GM21576 (cell line): ENCODE measurements around the gene MYORG.
A peak's percentile ranks its signal among the peaks of the same experiment; 100 is the strongest.

Experiments used
- ATAC-seq: cut with Tn5 transposase; IDR thresholded peaks from one replicate; pipeline ENCODE4 v1.9.1; 2021; ENCODE audit warnings: mild to moderate bottlenecking, moderate library complexity; ENCODE audit not compliant: unreplicated experiment

The MYORG gene

GRCh38 chr9:34335376-34335775 lies 41.3 kb downstream of the MYORG start:
- no peak for ATAC-seq

DNA sequence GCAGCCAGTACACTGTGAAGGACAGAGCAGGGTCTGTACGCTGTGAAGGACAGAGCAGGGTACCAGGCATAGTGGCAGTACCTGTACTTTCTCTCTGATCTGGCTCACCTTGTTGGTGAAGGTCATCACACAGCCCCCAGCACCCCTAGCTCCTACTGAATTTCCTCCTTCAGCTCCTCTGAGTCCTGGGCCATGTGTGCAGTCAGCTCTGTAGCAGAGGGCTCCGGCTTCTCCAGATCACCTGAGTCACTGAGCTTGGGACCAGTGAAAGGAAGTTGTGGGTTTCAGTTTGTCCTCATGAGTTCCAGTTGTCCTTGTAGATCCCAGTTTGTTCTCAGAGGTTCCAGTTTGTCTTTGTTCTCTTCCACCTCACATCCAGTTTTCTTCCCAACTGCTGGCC lies 41.8 kb downstream of the MYORG start:
- no peak for ATAC-seq

DNA sequence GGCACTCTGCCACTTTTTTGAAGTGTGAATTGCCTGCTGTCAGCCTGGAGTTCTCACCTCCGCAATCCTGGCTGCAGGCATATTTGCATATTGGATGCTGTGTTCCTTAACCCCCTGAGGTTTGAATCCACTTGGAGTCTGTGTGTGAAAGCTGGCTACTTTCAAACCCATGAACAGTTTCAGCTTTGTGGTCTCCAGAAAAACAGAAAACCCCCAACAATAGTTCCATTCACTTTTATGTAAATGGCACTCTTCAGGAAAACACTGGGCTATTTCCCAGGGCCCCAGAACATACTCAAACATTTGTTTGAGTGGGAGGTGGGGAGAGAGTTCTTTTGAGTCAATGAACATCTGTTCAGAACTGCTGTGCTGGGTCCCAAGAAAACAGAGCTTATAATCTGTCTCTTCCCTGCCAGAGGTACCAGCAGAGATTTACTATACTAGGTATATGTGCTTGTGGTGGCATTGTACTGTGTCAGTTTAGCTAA lies 42.3 kb downstream of the MYORG start:
- no peak for ATAC-seq

GRCh38 chr9:34333836-34334235 lies 42.9 kb downstream of the MYORG start:
- no peak for ATAC-seq

DNA sequence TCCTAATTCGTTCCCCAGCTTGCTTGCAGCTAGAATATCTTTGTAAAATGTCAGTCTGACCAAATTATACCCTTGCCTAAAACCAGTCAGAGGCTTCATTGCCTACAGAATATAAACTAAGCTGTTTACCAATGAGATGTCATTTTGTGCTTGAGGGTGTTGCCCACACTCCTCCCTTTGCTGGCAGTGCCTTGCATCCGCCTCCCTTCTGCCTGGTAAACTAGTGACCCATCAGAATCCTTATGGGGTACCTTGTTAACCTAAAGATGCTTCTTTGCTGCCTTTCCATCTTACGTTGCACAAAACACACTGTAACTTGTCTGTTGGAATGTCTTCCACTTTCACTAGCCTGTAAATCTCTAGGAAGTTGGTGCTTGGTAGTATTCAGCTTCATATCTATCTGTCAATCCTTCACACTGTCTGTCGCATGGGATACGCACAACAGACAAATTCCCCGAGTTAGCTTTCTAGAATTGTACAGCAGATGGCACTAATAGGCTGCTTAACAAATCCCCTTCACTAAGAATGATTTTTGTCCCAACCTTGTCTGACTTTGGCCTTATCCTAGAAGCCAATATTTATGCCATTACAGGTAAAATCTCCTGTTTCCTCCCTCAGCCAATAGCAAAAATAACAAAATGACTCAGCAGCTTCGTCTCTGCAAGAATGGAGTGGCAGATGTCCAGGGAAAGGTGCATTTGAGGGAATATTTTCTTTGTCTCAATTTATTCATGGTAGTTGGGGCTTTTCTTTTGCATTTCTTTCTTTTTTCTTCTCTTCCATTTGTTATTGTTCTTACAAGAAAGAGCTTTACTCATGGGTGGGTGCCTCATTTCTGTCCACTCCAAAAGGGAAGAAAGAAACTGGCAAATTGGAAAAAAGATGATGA lies 44.4 kb downstream of the MYORG start:
- ATAC-seq = no peak

- no peak for ATAC-seq
These were observed 45.5 kb downstream of the MYORG start for GRCh38 chr9:34331196-34331595.

DNA sequence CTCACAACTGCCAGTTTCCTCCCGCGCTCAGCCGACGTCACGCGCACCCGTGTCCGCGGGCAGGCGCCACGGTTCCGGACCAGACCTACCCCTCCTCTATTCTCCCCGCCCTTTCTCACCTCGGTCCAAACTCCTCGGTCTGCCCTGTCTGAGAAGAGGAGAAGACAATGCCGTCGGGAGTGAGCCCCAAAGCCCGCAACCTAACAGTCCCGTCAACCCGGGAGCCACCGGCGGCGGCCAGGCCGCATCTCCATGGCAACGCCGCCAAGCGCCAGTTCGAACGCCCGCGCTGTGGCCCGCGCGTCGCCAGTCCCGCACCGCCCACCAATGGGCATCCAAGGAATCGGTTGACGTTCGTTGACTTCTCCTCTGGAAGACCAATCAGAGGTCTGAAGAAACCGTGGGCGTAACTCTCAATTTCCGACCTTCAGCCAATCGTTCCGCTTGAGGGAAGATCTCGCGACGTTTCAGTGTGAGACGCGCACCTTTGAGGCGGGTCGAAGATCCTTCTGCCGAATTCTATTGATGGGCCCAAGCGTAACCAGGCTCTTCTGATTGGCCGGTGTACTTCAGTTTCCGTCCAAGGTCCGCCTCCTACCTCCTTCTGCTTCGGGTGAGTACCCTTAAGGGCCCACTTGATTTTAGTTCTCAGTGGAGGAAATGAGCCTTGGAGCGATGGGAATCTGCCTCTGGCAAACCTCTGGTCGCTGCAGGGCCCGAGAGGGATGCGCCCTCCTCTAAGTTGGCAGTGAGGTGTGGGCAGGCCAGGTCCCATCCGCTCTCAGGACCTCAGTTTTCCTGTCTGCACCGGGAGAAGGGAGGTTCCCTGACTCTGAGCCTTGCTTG lies 47.5 kb downstream of the MYORG start, which contains the start of the genes KIF24 and NUDT2:
TSS of gene KIF24 (minus strand) at position 282 of the 846 bp plus-strand sequence. CDS start 17,922 bp downstream, outside the sequence.
TSS of gene NUDT2 (plus strand) at position 583 of the 846 bp plus-strand sequence. CDS start 9,471 bp downstream, outside the sequence.
- peak; percentile 93 for ATAC-seq

- peak; percentile 2 for ATAC-seq
These were observed 48.2 kb downstream of the MYORG start for GRCh38 chr9:34328500-34328986.

GRCh38 chr9:34326690-34327089 lies 50.0 kb downstream of the MYORG start:
- no peak for ATAC-seq

DNA sequence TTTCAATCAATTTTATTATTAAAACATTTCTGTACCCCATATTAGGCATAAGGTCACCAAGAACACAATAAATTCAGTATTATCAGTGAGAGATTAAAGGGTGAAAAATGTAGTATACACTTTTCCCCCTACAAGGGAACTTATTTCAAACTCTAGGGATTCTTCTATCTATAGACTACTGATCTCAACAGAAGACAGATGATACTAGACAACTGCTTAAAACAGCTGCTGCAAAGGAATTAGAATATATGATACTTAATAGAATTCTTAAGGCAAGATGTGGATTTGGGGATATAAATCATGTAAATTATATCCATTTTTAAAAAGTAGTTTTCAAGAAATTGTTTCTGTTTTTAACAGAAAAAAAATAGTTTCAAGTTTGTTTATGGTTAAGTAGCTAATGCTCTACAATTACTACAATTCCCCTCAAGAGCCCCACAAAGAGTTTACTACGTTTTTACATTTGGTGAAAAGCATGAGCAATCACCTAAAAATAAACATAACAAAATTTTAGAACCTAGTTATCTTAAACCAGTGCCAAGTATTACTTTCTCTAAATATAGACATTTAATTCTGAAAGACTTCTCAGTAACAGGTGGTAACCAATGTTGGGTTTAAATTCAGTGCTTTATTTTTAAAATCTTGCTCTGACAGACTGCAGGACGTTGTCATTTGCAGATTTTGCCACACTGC lies 53.7 kb downstream of the MYORG start:
- ATAC-seq = no peak

GRCh38 chr9:34321451-34321850 lies 55.2 kb downstream of the MYORG start:
- ATAC-seq = no peak

DNA sequence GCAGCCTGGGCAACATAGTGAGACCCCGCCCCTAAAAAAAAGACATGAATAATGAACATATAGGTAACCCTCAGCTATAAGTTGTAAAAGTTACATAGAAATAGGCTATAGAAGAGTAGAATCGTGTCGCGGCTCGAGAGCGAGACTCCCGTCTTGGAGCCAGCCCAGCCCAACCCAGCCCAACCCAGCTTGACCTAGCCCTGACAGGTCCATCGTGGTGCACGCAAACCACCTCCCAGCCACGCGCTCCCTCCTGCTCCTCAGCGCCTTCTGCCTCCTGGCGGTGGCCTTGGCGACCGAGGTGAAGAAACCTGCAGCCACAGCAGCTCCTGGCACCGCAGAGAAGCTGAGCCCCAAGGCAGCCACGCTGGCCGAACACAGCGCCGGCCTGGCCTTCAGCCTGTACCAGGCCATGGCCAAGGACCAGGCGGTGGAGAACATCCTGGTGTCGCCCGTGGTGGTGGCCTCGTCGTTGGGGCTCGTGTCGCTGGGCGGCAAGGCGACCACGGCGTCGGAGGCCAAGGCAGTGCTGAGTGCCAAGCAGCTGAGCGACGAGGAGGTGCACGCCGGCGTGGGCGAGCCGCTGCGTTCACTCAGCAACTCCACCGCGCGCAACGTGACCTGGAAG lies 58.4 kb downstream of the MYORG start:
- ATAC-seq = no peak

DNA sequence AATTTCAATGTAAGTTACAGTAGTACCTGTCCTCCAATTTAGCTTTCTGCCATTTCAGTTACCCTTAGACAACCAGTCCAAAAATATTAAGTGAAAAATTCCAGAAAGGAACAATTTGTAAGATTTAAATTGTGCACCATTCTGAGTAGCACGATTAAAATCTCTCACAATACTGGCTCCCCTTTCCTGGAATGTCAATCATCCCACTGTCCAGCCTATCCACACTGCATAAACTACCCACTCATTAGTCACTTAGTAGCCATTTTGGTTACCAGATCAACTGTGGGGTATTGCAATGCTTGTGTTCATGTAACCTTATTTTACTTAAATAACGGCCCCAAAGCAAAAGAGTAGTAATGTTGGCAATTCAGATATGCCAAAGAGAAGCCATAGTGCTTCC lies 59.3 kb downstream of the MYORG start:
- ATAC-seq = no peak
